ENCODE measurements around the gene KCNQ1.

Gene KCNQ1

DNA sequence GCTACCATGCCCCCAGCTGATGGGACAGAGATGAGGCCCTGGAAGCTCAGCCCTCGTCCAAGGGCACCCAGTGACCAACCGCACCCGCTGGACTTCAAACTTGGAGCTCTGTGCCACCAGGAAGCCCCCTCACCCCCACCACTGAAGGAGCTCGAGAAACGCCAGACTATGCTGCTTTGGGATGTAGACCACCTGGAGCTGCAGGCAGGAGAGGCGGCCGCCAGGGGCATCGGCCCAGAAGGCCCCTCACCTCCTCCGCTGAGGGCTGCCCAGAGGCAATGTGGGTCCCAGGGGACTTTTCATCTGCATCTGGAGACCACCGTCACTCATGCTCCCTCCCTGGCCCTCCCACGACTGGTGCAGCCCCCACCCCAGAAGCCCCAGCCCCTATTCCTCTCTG is 412.5 kb downstream of the KCNQ1 start:
- TF ChIP-seq, protein P1, sequence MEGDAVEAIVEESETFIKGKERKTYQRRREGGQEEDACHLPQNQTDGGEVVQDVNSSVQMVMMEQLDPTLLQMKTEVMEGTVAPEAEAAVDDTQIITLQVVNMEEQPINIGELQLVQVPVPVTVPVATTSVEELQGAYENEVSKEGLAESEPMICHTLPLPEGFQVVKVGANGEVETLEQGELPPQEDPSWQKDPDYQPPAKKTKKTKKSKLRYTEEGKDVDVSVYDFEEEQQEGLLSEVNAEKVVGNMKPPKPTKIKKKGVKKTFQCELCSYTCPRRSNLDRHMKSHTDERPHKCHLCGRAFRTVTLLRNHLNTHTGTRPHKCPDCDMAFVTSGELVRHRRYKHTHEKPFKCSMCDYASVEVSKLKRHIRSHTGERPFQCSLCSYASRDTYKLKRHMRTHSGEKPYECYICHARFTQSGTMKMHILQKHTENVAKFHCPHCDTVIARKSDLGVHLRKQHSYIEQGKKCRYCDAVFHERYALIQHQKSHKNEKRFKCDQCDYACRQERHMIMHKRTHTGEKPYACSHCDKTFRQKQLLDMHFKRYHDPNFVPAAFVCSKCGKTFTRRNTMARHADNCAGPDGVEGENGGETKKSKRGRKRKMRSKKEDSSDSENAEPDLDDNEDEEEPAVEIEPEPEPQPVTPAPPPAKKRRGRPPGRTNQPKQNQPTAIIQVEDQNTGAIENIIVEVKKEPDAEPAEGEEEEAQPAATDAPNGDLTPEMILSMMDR (IDR thresholded peaks at IDR 0.05; ENCODE audit: control insufficient read depth, insufficient read depth, low read depth, low read length, missing control alignments), result no peak
- DNase-seq (ENCODE audit: low read depth), result no peak

DNA sequence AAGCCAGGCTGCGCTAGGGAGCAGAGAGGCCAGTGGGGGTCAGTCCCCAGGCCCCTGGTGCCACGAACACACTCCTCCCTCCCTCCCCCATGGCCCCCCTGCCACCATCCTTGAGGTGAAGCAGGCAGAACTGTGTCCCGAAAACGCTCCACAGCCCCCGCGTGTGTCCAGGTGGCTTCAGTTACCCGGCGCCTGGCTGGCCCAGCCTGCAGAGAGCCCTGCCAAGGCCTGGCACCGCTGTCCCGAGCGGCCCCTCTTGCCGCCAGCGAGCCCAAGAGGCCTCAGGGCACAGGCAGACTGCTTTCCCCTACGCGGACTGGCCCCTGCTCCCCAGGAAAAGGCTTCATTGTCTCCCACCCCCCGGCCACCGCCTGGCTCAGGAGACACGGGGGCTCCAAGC is 413.1 kb downstream of the KCNQ1 start:
- no peak overlapping the region for H3K4me3 ChIP-seq (ENCODE audit: control insufficient read depth, low read depth, low read length)
- no peak for DNase-seq (ENCODE audit: low read depth)
- TF ChIP-seq, protein P1 (IDR thresholded peaks at IDR 0.05; ENCODE audit: control insufficient read depth, insufficient read depth, low read depth, low read length, missing control alignments), result no peak

More for the DNA sequence above, 412.5 kb downstream of the KCNQ1 start:
- H3K4me3 ChIP-seq (ENCODE audit: control insufficient read depth, low read depth, low read length), result no peak overlapping the region

GRCh38 chr11:2858995-2859698 is 414.3 kb downstream of the KCNQ1 start:
- TF ChIP-seq, protein P1 (IDR thresholded peaks at IDR 0.05; ENCODE audit: control insufficient read depth, insufficient read depth, low read depth, low read length, missing control alignments), result no peak
- DNase-seq (ENCODE audit: low read depth), result no peak

DNA sequence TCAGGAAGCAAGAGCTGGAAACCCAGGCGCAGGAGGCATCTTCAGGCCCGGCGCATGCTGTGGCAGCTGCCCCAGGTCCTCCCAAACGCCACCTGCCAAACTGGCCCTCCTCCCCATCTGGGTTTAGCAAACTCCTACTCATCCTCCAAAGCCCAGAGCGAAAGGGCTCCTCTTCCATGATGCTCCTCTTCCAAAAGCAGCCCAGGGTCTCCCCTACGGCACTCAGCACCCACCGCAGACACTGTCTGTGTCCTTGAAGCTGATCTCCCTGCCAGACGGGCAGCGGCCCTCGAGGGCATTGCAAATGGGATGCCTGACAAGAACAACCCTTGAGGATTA is 414.9 kb downstream of the KCNQ1 start:
- DNase-seq (ENCODE audit: low read depth), result no peak
- TF ChIP-seq, protein P1 (IDR thresholded peaks at IDR 0.05; ENCODE audit: control insufficient read depth, insufficient read depth, low read depth, low read length, missing control alignments), result no peak
- H3K4me3 ChIP-seq (ENCODE audit: control insufficient read depth, low read depth, low read length), result no peak overlapping the region

More at GRCh38 chr11:2858995-2859698, 414.3 kb downstream of the KCNQ1 start:
- H3K4me3 ChIP-seq (ENCODE audit: control insufficient read depth, low read depth, low read length), result no peak overlapping the region

DNA sequence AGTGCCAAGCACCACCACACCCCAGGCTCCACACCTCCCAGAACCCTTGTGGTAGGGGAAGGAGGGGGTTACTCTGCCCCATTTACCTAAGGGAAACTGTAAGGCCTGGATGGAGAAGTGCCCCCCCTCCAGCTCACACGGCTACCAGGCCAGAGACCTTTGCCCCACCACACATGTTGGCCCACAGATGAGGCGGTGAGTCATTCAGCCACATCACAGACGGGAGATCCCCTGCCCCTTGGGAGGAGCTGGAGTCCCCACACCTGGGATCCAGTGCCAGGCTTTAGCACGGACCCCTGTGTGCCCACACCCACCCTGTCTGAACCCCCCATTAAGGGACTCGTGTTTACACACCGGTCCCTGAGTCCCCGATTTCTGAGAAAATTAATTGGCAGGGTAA is 415.8 kb downstream of the KCNQ1 start:
- H3K4me3 ChIP-seq (ENCODE audit: control insufficient read depth, low read depth, low read length), result no peak overlapping the region
- no peak for DNase-seq (ENCODE audit: low read depth)
- TF ChIP-seq, protein P1 (IDR thresholded peaks at IDR 0.05; ENCODE audit: control insufficient read depth, insufficient read depth, low read depth, low read length, missing control alignments), result no peak

GRCh38 chr11:2862395-2863275 is 417.8 kb downstream of the KCNQ1 start:
- TF ChIP-seq, protein P1 (IDR thresholded peaks at IDR 0.05; ENCODE audit: control insufficient read depth, insufficient read depth, low read depth, low read length, missing control alignments), result no peak
- no peak overlapping the region for H3K4me3 ChIP-seq (ENCODE audit: control insufficient read depth, low read depth, low read length)
- no peak for DNase-seq (ENCODE audit: low read depth)
